Erythroblast (primary cell): Measurements from ENCODE around the gene NCAM2.

Source experiments
- GATA1 ChIP-seq: IDR thresholded peaks from 2 replicates; pipeline ENCODE4 v1.6.1; 2011; ENCODE audit warnings: low read depth, mild to moderate bottlenecking, control low read depth, low read length, moderate library complexity
- POLR2A ChIP-seq: IDR thresholded peaks from 2 replicates; pipeline ENCODE4 v1.6.1; 2011; ENCODE audit warnings: mild to moderate bottlenecking, low read length

DNA sequence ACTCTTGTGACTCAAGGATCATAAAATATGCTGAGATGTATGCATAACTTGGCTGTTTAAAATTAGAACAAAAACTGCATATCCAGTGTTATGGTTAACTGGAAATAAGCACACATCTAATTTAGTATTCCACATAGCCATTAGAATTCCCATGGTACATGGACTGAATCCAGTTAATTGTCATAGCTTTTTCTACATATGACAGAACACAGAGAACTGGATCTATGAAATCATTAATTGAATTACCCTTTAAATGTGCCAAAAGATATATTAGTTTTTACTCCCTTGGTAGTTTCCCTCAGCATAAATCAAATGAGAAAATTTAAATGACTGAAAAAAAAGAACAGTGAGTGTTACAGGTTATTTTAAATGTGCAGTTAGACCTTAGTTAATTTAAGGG lies 395.9 kb downstream of the NCAM2 start:
- TF ChIP-seq POLR2A (no peak), GATA1 (no peak)
